Keratinocyte (primary cell): Measurements from ENCODE around the gene TMEM219. TPM values are rescaled to one million over a fixed set of nuclear protein-coding genes. Genes with fewer than 3 reads are reported as not detected.

Source experiments
- DNase-seq: peaks from one replicate; pipeline ENCODE4 v3.0.0-alpha.2; 2011; ENCODE audit warnings: low read depth, missing footprints, low spot score
- FAIRE-seq: peaks from 2 replicates; lab custom pipeline; 2011; peaks lifted over from hg19 to GRCh38; lab: Jason Lieb, UNC
- H2AFZ ChIP-seq: 2 replicates; pipeline ENCODE4 v1.6.0; 2012; ENCODE audit warnings: low read length, control low read depth, inconsistent platforms; ENCODE audit not compliant: control insufficient read depth
- H3K27ac ChIP-seq: 2 replicates; pipeline ENCODE4 v1.5.1; 2011; ENCODE audit warnings: low read length; ENCODE audit not compliant: control insufficient read depth, insufficient read depth
- H3K27me3 ChIP-seq: 3 replicates; pipeline ENCODE4 v1.6.0; 2011; ENCODE audit warnings: low read length; ENCODE audit not compliant: control insufficient read depth, insufficient read depth; ENCODE audit errors: extremely low read depth
- H3K36me3 ChIP-seq, 2 experiments: 2 replicates in 1 of 2; 3 replicates in 1 of 2; pipeline ENCODE4 v1.5.1; 2011; ENCODE audit warnings: low read length in 2 of 2, mild to moderate bottlenecking in 1 of 2; ENCODE audit not compliant: control insufficient read depth in 2 of 2, insufficient read depth in 2 of 2; ENCODE audit errors: extremely low read depth in 1 of 2
- H3K4me1 ChIP-seq: 3 replicates; pipeline ENCODE4 v1.5.1; 2011; ENCODE audit warnings: low read length; ENCODE audit not compliant: control insufficient read depth, insufficient read depth; ENCODE audit errors: extremely low read depth
- H3K4me2 ChIP-seq: 3 replicates; pipeline ENCODE4 v1.6.0; 2011; ENCODE audit warnings: low read depth, low read length; ENCODE audit not compliant: control insufficient read depth, insufficient read depth; ENCODE audit errors: extremely low read depth
- H3K4me3 ChIP-seq, 3 experiments: fragments of 200-600 bp in 1 of 3; sonication (generic) in 1 of 3; 2 replicates in 2 of 3; 3 replicates in 1 of 3; pipeline ENCODE4 v1.5.1; 2011 to 2016; ENCODE audit warnings: low read length in 3 of 3, mild to moderate bottlenecking in 3 of 3, control low read depth in 2 of 3, inconsistent platforms in 1 of 3, low read depth in 1 of 3, mixed read lengths in 1 of 3, mixed run types in 1 of 3, moderate library complexity in 1 of 3; ENCODE audit not compliant: control insufficient read depth in 2 of 3, insufficient read depth in 2 of 3; ENCODE audit errors: extremely low read depth in 1 of 3
- H3K79me2 ChIP-seq: 2 replicates; pipeline ENCODE4 v1.6.0; 2012; ENCODE audit warnings: low read length; ENCODE audit not compliant: control insufficient read depth, insufficient read depth
- H3K9ac ChIP-seq: 3 replicates; pipeline ENCODE4 v1.6.0; 2011; ENCODE audit warnings: low read length; ENCODE audit not compliant: control insufficient read depth, insufficient read depth; ENCODE audit errors: extremely low read depth
- H3K9me1 ChIP-seq: 3 replicates; pipeline ENCODE4 v1.6.0; 2011; ENCODE audit warnings: low read length; ENCODE audit not compliant: control insufficient read depth, insufficient read depth; ENCODE audit errors: extremely low read depth
- H3K9me3 ChIP-seq: 2 replicates; pipeline ENCODE4 v1.5.1; 2012; ENCODE audit warnings: low read depth, low read length; ENCODE audit not compliant: control insufficient read depth
- H4K20me1 ChIP-seq: 3 replicates; pipeline ENCODE4 v1.6.0; 2011; ENCODE audit warnings: low read length; ENCODE audit not compliant: control insufficient read depth, insufficient read depth; ENCODE audit errors: extremely low read depth
- EZH2 ChIP-seq: IDR thresholded peaks from one replicate; pipeline ENCODE4 v1.6.1; 2012; ENCODE audit warnings: inconsistent platforms, mild to moderate bottlenecking, low read length, moderate library complexity
- dilution Hi-C: fragments of 300-500 bp; cut with MboI; formaldehyde crosslinking; loops from one replicate; pipeline ENCODE4 v1.7.0; 2020; ENCODE audit warnings: low sequenced_read_pairs; ENCODE audit not compliant: extremely low pct_ligation_motif_present
- polyA plus RNA-seq, 5 experiments: library from polyadenylated mRNA; depleted of rRNA in 3 of 5; stranded (reverse) in 3 of 5; stranded (forward) in 1 of 5; unstranded in 1 of 5; fragments of >200 nt; gene quantifications; 1 replicate in 1 of 5; 2 replicates in 3 of 5; 3 replicates in 1 of 5; pipeline versions ENCODE4 v1.2.1 to v1.2.3, GENCODE V29; 2011 to 2012; ENCODE audit warnings: missing spikeins in 2 of 5, low read depth in 1 of 5, low replicate concordance in 1 of 5
- TF ChIP-seq, protein P1 (sequence below), 3 experiments: IDR thresholded peaks in 1 of 3; conservative IDR thresholded peaks in 1 of 3; optimal IDR thresholded peaks in 1 of 3; 2 replicates in 2 of 3; 3 replicates in 1 of 3; pipeline versions ENCODE3 to v1.5.1; 2011; ENCODE audit warnings: low read length in 3 of 3, mild to moderate bottlenecking in 3 of 3, moderate library complexity in 2 of 3, control low read depth in 1 of 3, inconsistent platforms in 1 of 3; ENCODE audit not compliant: insufficient read depth in 2 of 3; ENCODE audit errors: extremely low read depth in 1 of 3

The TMEM219 gene
- polyA plus RNA-seq, 1 donor (not counting 4 experiments of a cell fraction or from before 2014, with no cell fraction given) = 48.5 TPM

GRCh38 chr16:29972500-29972899, 10.6 kb downstream of the TMEM219 start:
- H3K27me3 ChIP-seq = no peaks in the 10 kb centered on the region
- H3K4me2 ChIP-seq = no peak overlapping the region
- H2AFZ ChIP-seq = no peak overlapping the region
- H3K4me1 ChIP-seq = peaks cover 18% of the 10 kb centered on the region
- H3K9ac ChIP-seq = no peak overlapping the region
- peaks cover 37% of the 10 kb centered on the region for H3K79me2 ChIP-seq
- no peak for DNase-seq
- no peak overlapping the region for H3K4me3 ChIP-seq
- peaks cover 7% of the 10 kb centered on the region for H3K9me1 ChIP-seq
- H3K36me3 ChIP-seq = peaks cover 7 to 13% of the 10 kb centered on the region in 2 experiments
- FAIRE-seq = no peak
- no peak overlapping the region for H3K27ac ChIP-seq
- H3K9me3 ChIP-seq = no peaks in the 10 kb centered on the region
- dilution Hi-C loops = no loop called here
- TF ChIP-seq EZH2 = no peak
- TF ChIP-seq, protein P1, sequence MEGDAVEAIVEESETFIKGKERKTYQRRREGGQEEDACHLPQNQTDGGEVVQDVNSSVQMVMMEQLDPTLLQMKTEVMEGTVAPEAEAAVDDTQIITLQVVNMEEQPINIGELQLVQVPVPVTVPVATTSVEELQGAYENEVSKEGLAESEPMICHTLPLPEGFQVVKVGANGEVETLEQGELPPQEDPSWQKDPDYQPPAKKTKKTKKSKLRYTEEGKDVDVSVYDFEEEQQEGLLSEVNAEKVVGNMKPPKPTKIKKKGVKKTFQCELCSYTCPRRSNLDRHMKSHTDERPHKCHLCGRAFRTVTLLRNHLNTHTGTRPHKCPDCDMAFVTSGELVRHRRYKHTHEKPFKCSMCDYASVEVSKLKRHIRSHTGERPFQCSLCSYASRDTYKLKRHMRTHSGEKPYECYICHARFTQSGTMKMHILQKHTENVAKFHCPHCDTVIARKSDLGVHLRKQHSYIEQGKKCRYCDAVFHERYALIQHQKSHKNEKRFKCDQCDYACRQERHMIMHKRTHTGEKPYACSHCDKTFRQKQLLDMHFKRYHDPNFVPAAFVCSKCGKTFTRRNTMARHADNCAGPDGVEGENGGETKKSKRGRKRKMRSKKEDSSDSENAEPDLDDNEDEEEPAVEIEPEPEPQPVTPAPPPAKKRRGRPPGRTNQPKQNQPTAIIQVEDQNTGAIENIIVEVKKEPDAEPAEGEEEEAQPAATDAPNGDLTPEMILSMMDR (optimal IDR thresholded peaks at IDR 0.05 in 1 of 3, IDR thresholded peaks at IDR 0.05 in 1 of 3, conservative IDR thresholded peaks at IDR 0.05 in 1 of 3; ENCODE audit: extremely low read depth in 1 of 3, insufficient read depth in 2 of 3, low read length in 3 of 3) = no peak
- H4K20me1 ChIP-seq = peaks cover 19% of the 10 kb centered on the region

DNA sequence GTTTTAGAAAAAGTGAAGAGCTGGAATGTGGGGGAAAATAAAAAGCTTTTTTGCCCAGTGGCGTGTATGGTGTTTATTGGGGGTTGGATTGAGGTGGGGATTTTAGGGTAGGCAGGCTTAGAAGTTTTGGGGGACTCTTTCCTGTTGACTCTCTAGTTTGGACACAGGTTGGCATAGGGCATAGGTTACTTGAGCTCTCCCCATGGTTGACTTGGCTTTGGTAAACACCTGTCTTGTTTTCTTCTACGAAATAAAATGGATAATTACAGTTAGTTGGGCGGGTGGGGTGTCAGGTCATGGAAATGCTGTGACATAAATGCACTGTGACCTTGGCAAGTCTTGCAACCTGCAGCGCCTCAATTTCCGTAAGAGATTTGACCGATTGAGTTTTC, 11.1 kb downstream of the TMEM219 start:
- Histone ChIP-seq H3K27me3 (no peaks in the 10 kb centered on the region), H3K27ac (no peak overlapping the region), H3K4me2 (peak overlapping the region; percentile 38), H2AFZ (peak overlapping the region; percentile 27), H3K4me3 (peak overlapping the region in 1 of 3 experiments; percentile 90), H3K36me3 (peaks cover 9 to 16% of the 10 kb centered on the region in 2 experiments), H3K9me1 (peaks cover 5% of the 10 kb centered on the region), H4K20me1 (peaks cover 22% of the 10 kb centered on the region), H3K9ac (no peak overlapping the region), H3K9me3 (no peaks in the 10 kb centered on the region), H3K79me2 (peaks cover 41% of the 10 kb centered on the region), H3K4me1 (peaks cover 18% of the 10 kb centered on the region)
- no peak for FAIRE-seq
- TF ChIP-seq EZH2 = no peak
- TF ChIP-seq, protein P1 (optimal IDR thresholded peaks at IDR 0.05 in 1 of 3, IDR thresholded peaks at IDR 0.05 in 1 of 3, conservative IDR thresholded peaks at IDR 0.05 in 1 of 3; ENCODE audit: extremely low read depth in 1 of 3, insufficient read depth in 2 of 3, low read length in 3 of 3) = no peak
- no peak for DNase-seq
- dilution Hi-C loops = no loop called here
